MM.1S (cell line): Measurements from ENCODE around the gene RTN3.

ENCODE experiments used
- DNase-seq: peaks from one replicate; pipeline ENCODE4 v3.0.0-alpha.2; 2015
- H2AFZ ChIP-seq: fragments of 300-600 bp; sonication (generic); 2 replicates; pipeline ENCODE4 v1.6.0; 2016; ENCODE audit warnings: antibody characterized with exemption, low read length
- H3F3A ChIP-seq: fragments of 300-600 bp; sonication (generic); 2 replicates; pipeline ENCODE4 v1.6.1; 2016; ENCODE audit warnings: mild to moderate bottlenecking, antibody characterized with exemption, low read length, moderate library complexity, mixed read lengths; ENCODE audit not compliant: insufficient read depth
- H3K27ac ChIP-seq: fragments of 300-600 bp; sonication (generic); 2 replicates; pipeline ENCODE4 v1.5.1; 2016; ENCODE audit warnings: mild to moderate bottlenecking, low read length
- H3K27me3 ChIP-seq: fragments of 300-600 bp; sonication (generic); replicated peaks from 2 replicates; pipeline ENCODE4 v1.6.0; 2016; ENCODE audit warnings: low read length; ENCODE audit not compliant: insufficient read depth
- H3K36me3 ChIP-seq: fragments of 300-600 bp; sonication (generic); replicated peaks from 2 replicates; pipeline ENCODE4 v1.6.1; 2016; ENCODE audit warnings: mild to moderate bottlenecking, low read length, mixed read lengths; ENCODE audit not compliant: insufficient read depth
- H3K4me1 ChIP-seq: fragments of 300-600 bp; sonication (generic); 2 replicates; pipeline ENCODE4 v1.6.1; 2016; ENCODE audit warnings: low read length, mixed read lengths
- H3K4me2 ChIP-seq: fragments of 300-600 bp; sonication (generic); 2 replicates; pipeline ENCODE4 v1.6.0; 2016; ENCODE audit warnings: low read depth, low read length
- H3K4me3 ChIP-seq: fragments of 300-600 bp; sonication (generic); 2 replicates; pipeline ENCODE4 v1.5.1; 2016; ENCODE audit warnings: low read length, mixed read lengths
- H3K79me2 ChIP-seq: fragments of 300-600 bp; sonication (generic); 2 replicates; pipeline ENCODE4 v1.6.1; 2016; ENCODE audit warnings: mixed run types, low read length, mixed read lengths
- H3K9ac ChIP-seq: fragments of 300-600 bp; sonication (generic); 2 replicates; pipeline ENCODE4 v1.6.1; 2016; ENCODE audit warnings: low read length, mixed read lengths
- H3K9me2 ChIP-seq: fragments of 300-600 bp; sonication (generic); replicated peaks from 2 replicates; pipeline ENCODE4 v1.6.1; 2016; ENCODE audit warnings: mild to moderate bottlenecking, low read length, mixed read lengths; ENCODE audit not compliant: insufficient read depth
- H3K9me3 ChIP-seq: fragments of 300-600 bp; sonication (generic); replicated peaks from 2 replicates; pipeline ENCODE4 v1.6.1; 2016; ENCODE audit warnings: mild to moderate bottlenecking, low read length, mixed read lengths; ENCODE audit not compliant: insufficient read depth
- H4K20me1 ChIP-seq: fragments of 300-600 bp; sonication (generic); 2 replicates; pipeline ENCODE4 v1.6.1; 2016; ENCODE audit warnings: mild to moderate bottlenecking, low read length, moderate library complexity, mixed read lengths; ENCODE audit not compliant: insufficient read depth
- EZH2 ChIP-seq: fragments of 300-600 bp; sonication (generic); optimal IDR thresholded peaks from 2 replicates; pipeline ENCODE3; 2017; ENCODE audit warnings: low read depth, mild to moderate bottlenecking, antibody characterized with exemption, low read length, mixed read lengths
- EZH2phosphoT487 ChIP-seq: fragments of 300-600 bp; sonication (generic); IDR thresholded peaks from 2 replicates; pipeline ENCODE4 v1.6.1; 2018; ENCODE audit warnings: antibody characterized with exemption, low read length
- TF ChIP-seq, protein P1 (sequence below): fragments of 300-600 bp; sonication (generic); IDR thresholded peaks from 2 replicates; pipeline ENCODE4 v1.5.1; 2016; ENCODE audit warnings: antibody characterized with exemption, low read length, mixed read lengths

Gene RTN3

DNA sequence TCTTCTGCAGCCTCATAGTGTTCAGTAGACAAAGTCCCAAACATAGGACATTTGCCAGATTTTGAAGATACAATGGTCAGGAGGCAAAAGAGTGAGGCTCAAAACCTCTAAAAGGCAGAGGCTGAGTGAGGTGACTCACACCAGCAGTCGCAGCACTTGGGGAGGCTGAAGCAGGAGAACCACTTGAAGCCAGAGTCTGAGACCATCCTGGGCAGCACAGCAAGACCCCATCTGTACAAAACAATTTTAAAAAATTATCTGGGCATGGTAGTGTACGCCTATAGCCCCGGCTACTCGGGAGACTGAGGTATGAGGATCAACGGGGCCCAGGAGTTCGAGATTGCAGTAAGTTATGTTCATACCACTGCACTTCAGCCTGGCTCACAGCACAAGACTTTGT lies 101.4 kb downstream of the RTN3 start:
- TF ChIP-seq EZH2 (no peak), EZH2phosphoT487 (no peak)
- TF ChIP-seq, protein P1, sequence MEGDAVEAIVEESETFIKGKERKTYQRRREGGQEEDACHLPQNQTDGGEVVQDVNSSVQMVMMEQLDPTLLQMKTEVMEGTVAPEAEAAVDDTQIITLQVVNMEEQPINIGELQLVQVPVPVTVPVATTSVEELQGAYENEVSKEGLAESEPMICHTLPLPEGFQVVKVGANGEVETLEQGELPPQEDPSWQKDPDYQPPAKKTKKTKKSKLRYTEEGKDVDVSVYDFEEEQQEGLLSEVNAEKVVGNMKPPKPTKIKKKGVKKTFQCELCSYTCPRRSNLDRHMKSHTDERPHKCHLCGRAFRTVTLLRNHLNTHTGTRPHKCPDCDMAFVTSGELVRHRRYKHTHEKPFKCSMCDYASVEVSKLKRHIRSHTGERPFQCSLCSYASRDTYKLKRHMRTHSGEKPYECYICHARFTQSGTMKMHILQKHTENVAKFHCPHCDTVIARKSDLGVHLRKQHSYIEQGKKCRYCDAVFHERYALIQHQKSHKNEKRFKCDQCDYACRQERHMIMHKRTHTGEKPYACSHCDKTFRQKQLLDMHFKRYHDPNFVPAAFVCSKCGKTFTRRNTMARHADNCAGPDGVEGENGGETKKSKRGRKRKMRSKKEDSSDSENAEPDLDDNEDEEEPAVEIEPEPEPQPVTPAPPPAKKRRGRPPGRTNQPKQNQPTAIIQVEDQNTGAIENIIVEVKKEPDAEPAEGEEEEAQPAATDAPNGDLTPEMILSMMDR, result no peak
- Histone ChIP-seq H3K36me3 (no peaks in the 10 kb centered on the region), H3K4me2 (no peak overlapping the region)

GRCh38 chr11:63783925-63784592 lies 102.8 kb downstream of the RTN3 start:
- Histone ChIP-seq H2AFZ (no peak overlapping the region), H3K79me2 (no peaks in the 10 kb centered on the region), H3K9me2 (no peaks in the 10 kb centered on the region), H3K27ac (no peak overlapping the region), H3K27me3 (no peaks in the 10 kb centered on the region), H3K36me3 (no peaks in the 10 kb centered on the region), H3K4me1 (no peaks in the 10 kb centered on the region), H3K9ac (no peak overlapping the region), H3K9me3 (no peaks in the 10 kb centered on the region), H3K4me2 (no peak overlapping the region), H3F3A (no peaks in the 10 kb centered on the region), H4K20me1 (no peaks in the 10 kb centered on the region), H3K4me3 (no peak overlapping the region)
- TF ChIP-seq EZH2, result no peak
- TF ChIP-seq, protein P1, result no peak
- no peak for TF ChIP-seq EZH2phosphoT487
- DNase-seq, result no peak

More for the DNA sequence above, 101.4 kb downstream of the RTN3 start:
- H4K20me1 ChIP-seq, result no peaks in the 10 kb centered on the region
- H3F3A ChIP-seq, result no peaks in the 10 kb centered on the region
- no peaks in the 10 kb centered on the region for H3K9me3 ChIP-seq
- no peak overlapping the region for H3K9ac ChIP-seq
- no peaks in the 10 kb centered on the region for H3K27me3 ChIP-seq
- no peaks in the 10 kb centered on the region for H3K4me1 ChIP-seq
- H3K27ac ChIP-seq, result no peak overlapping the region
- H3K4me3 ChIP-seq, result no peak overlapping the region
- no peak overlapping the region for H2AFZ ChIP-seq
- no peak for DNase-seq
- no peaks in the 10 kb centered on the region for H3K9me2 ChIP-seq
- no peaks in the 10 kb centered on the region for H3K79me2 ChIP-seq

DNA sequence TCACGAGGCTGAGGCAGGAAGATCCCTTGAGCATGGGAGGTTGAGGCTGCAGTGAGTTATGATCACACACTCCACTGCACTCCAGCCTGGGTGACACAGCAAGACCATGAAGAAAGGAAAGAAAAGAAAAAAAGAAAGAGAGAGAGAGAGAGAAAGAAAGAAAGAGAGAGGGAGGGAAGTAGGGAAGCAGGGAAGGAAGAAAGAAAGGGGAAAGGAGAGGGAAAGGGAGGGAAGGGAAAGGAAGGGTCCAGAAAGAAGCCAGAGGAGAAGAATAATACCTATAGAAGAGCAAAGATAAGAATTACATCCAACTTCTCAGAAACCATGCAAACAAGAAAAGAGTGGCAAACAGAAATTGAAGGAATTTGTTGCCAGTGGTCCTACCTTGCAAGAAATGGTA lies 104.5 kb downstream of the RTN3 start:
- Histone ChIP-seq H3K79me2 (no peaks in the 10 kb centered on the region), H3K27ac (no peak overlapping the region)

More for the DNA sequence above, 104.5 kb downstream of the RTN3 start:
- Histone ChIP-seq H3K9me3 (no peaks in the 10 kb centered on the region), H3K4me3 (no peak overlapping the region), H3K9ac (no peak overlapping the region), H3K4me2 (no peak overlapping the region), H3K9me2 (no peaks in the 10 kb centered on the region), H3K36me3 (no peaks in the 10 kb centered on the region), H4K20me1 (no peaks in the 10 kb centered on the region), H3F3A (no peaks in the 10 kb centered on the region), H3K4me1 (no peaks in the 10 kb centered on the region), H3K27me3 (no peaks in the 10 kb centered on the region), H2AFZ (no peak overlapping the region)
- DNase-seq, result no peak
- TF ChIP-seq, protein P1, result no peak
- no peak for TF ChIP-seq EZH2
- no peak for TF ChIP-seq EZH2phosphoT487
